ENCODE measurements around the gene GSE1.

- TF ChIP-seq CTCF (IDR thresholded peaks at IDR 0.05; ENCODE audit: low read depth, low read length, poor library complexity, severe bottlenecking) (no peak), EZH2phosphoT487 (IDR thresholded peaks at IDR 0.05; ENCODE audit: borderline replicate concordance, low read length) (no peak)
Observed at GRCh38 chr16:85615014-85615851, 2.1 kb downstream of the GSE1 start.

All from DOHH2 (cell line).